M059J (cell line): ENCODE measurements around the gene ZNF879. TPM values are rescaled to one million over a fixed set of nuclear protein-coding genes. Genes with fewer than 3 reads are reported as not detected.

ENCODE experiments used
- DNase-seq: peaks from one replicate; pipeline ENCODE4 v3.0.0-alpha.2; 2012; ENCODE audit warnings: low read depth
- total RNA-seq: library from RNA; depleted of rRNA; stranded (reverse); fragments of >200 nt; shearing (Covaris generic); gene quantifications from 2 replicates; pipeline ENCODE4 v1.2.3, GENCODE V29; 2014; rRNA removed

ZNF879 gene
- total RNA-seq, 1 experiment from 2014 or later: 0.07 TPM

- DNase-seq: no peak
Observed at GRCh38 chr5:179006564-179006963, 17.0 kb upstream of the ZNF879 start.

- DNase-seq: no peak
Observed at GRCh38 chr5:179008667-179009066, 14.9 kb upstream of the ZNF879 start.

- DNase-seq: no peak
Observed at GRCh38 chr5:179033004-179033580, 9.5 kb downstream of the ZNF879 start.

GRCh38 chr5:179044765-179045164 lies 21.2 kb downstream of the ZNF879 start:
- DNase-seq: no peak

GRCh38 chr5:179051784-179052183 lies 28.2 kb downstream of the ZNF879 start:
- DNase-seq: no peak

GRCh38 chr5:179054036-179054785 lies 30.6 kb downstream of the ZNF879 start:
- DNase-seq: peak; percentile 2

- DNase-seq: no peak
Observed at GRCh38 chr5:179054876-179055275, 31.3 kb downstream of the ZNF879 start.

GRCh38 chr5:179055436-179055835 lies 31.8 kb downstream of the ZNF879 start:
- no peak for DNase-seq

- no peak for DNase-seq
Observed at GRCh38 chr5:179055841-179056240, 32.2 kb downstream of the ZNF879 start.

GRCh38 chr5:179060116-179061008 lies 36.8 kb downstream of the ZNF879 start, which contains the start of gene ZNF354C:
TSS of gene ZNF354C (plus strand) at chr5:179060373. CDS start at chr5:179062069, 1,696 bp downstream.
- peak; percentile 45 for DNase-seq

GRCh38 chr5:179061025-179061424 lies 37.4 kb downstream of the ZNF879 start:
- DNase-seq: no peak

GRCh38 chr5:179065703-179066102 lies 42.1 kb downstream of the ZNF879 start:
- no peak for DNase-seq

GRCh38 chr5:179079165-179079987 lies 55.8 kb downstream of the ZNF879 start:
- no peak for DNase-seq

- DNase-seq: no peak
Observed at GRCh38 chr5:179080724-179081123, 57.1 kb downstream of the ZNF879 start.

Other genes starting within 250 kb of the ZNF879 start
- 3.0 and 3.2 TPM in 2 replicates for gene ZNF354B, start 163.9 kb upstream of the ZNF879 start, total RNA-seq
- gene ZFP2, start 127.9 kb upstream of the ZNF879 start, total RNA-seq: not detected in 2 replicates
- 0.05 and 0.54 TPM in 2 replicates for gene ZNF454, start 82.6 kb upstream of the ZNF879 start, total RNA-seq
- not detected in 2 replicates for gene GRM6, start 28.5 kb upstream of the ZNF879 start, total RNA-seq
- gene ZNF354C, start 36.6 kb downstream of the ZNF879 start, total RNA-seq: 0.32 and 0.84 TPM in 2 replicates